SIG-M5 treated with dmso at 0.1 percent for 504 hours (cell line): ENCODE data around the gene KRTAP4-8.
"Not testable (repeated sequence)": the region's sequence is repeated elsewhere in the genome, so short reads cannot be mapped to it uniquely, and the experiment has no call there.

Source experiments
- DNase-seq: peaks from one replicate; lab custom pipeline; 2025; ENCODE audit not compliant: unreplicated experiment; lab: John Stamatoyannopoulos, UW

Gene KRTAP4-8

GRCh38 chr17:41065829-41066624 is 31.9 kb downstream of the KRTAP4-8 start, which contains the start of gene KRTAP2-4:
Gene KRTAP2-4, minus strand, starts transcription at chr17:41065879. Its CDS starts 34 bp downstream, at chr17:41065845.
- DNase-seq: no peak

GRCh38 chr17:41065016-41065689 is 32.8 kb downstream of the KRTAP4-8 start:
- DNase-seq: not testable (repeated sequence)

- DNase-seq: no peak
Measured at GRCh38 chr17:41064301-41064700, 33.6 kb downstream of the KRTAP4-8 start.

DNA sequence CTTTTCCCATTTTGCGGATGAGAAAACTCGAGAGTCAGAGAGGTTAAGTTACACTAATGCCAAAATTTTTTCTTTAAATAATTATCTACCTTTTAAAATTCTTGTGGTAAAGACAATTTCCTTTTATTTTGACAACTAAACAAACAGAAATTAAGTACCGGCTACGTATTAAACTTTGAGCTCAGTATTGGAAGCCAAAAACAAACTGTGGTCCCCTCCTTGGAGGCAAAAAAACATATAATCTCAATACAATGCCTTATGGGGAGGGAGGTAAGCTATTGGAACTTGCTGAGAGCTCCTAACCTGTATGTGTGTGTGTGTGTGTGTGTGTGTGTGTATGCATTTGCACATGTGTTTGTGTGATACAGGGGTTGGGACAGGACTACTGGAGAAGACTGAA is 34.5 kb downstream of the KRTAP4-8 start:
- DNase-seq: no peak

DNA sequence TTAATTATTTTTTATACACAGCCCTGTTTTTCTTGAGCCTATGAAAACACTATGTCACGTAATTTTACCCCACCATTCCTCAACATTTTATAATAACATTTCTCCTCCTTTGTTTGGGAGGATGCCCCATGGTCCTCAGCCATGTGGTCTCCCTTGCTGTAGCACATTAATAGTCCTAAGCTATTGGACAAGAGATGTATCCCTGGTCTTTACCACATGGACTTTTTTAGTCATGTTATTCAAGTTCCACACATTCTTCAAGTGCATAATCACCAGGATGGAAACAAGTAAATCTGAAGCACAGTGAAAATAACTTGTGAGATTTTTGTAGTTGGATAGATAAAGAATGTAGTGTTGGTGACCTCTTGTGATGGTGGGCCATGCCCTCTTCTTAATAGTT is 36.0 kb downstream of the KRTAP4-8 start:
- DNase-seq: no peak

DNA sequence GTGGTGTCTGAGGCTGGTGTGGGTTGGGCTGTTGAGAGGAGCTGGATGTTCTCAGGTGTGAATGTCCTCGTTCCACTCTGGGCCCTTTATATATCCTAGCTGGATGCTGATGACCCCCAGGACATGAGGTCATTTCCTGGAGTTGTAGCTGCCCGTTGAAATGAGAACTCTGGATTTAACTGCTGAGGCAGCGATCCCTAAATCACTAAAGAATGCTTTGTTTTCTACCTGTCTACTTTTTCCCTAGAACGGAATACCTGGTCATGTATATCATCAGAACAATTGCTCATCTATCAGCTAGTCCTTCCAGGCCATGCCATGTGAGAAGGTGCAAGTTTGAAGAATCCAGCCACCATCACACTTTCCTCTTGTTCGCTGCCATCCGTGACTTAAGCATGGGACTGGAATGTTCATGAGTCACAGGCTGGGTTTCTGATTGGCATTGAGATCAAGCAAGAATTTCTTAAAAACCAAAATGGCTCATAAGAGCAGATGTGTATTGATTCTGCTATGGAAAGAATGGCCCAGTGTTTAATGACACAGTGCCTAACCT is 37.8 kb downstream of the KRTAP4-8 start, which contains the start of gene KRTAP2-3:
KRTAP2-3 (minus strand) TSS at position 63 of the 553 bp plus-strand sequence. CDS start 64 bp downstream, outside the sequence.
- no peak for DNase-seq

DNA sequence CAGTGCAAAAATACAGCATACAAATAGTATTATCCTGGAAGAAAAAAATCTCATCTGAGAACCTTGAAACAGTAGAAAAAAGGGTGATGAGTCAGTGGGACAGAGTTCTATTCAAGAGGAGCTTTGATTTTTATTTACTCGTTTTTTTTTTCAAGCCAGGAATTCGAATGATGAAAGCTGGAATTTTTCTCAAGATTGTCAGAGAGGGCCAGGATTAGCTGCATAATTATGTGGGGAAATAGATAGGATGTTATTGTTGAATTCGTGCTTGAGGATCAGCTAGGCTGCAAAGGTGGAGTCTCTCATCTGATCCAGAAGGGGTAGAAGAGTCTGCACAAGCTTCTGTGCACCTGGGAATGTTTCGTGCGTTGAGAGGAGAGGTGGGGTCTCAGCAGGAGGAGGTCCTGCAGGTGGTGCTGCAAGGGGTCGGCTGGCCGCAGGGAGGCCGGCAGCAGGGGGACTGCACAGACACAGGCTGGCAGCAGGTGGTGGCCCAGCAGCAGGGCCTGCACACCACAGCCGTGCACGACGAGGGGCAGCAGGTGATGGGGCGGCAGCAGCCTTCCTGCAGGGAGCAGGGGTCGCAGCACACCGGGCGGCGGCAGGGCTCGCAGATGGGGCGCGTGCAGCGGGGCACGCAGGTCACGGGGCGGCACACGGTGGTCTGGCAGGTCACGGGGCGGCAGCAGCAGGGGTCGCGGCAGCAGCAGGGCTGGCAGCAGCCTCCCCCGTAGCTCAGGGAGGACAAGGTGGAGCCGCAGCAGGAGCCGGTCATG is 38.5 kb downstream of the KRTAP4-8 start:
- not testable (repeated sequence) for DNase-seq

- DNase-seq: no peak
Measured at GRCh38 chr17:41058741-41059140, 39.2 kb downstream of the KRTAP4-8 start.

GRCh38 chr17:41057547-41057946 is 40.4 kb downstream of the KRTAP4-8 start:
- DNase-seq: no peak

DNA sequence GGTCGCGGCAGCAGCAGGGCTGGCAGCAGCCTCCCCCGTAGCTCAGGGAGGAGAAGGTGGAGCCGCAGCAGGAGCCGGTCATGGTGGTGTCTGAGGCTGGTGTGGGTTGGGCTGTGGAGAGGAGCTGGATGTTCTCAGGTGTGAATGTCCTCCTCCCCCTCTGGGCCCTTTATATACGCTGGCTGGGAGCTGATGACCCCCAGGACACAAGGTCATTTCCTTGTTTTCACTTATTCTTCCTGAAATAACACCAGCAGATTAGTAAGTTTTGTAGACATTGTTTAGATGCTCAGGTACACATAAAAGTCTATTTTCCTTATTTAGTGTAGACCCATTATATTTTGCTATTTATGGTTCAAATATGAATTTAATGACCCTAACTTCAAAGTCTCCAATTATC is 42.8 kb downstream of the KRTAP4-8 start, which contains the start of gene KRTAP2-2:
KRTAP2-2 (minus strand) TSS at position 101 of the 400 bp plus-strand sequence; CDS start at position 82, 19 bp downstream.
- not testable (repeated sequence) for DNase-seq

- not testable (repeated sequence) for DNase-seq
Measured at GRCh38 chr17:41054556-41054955, 43.4 kb downstream of the KRTAP4-8 start.

DNA sequence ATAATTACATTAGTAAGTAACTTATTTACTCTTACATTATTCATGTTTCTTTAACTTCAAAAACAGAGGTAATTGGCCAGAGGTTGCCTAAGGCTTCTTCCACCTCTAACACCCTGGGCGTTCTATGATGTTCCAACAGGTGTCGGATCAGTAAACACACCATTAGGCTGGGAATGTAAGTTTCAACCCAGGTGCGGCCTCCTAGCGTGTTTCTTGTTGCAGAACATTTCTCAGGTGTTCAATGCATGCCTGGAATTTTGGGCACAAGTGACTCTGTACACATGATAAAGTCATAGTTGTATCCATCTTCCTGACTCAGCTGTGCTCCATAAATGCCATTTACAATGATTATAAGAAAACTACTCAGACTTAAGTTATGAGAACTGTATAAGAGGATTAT is 43.9 kb downstream of the KRTAP4-8 start:
- DNase-seq: no peak

DNA sequence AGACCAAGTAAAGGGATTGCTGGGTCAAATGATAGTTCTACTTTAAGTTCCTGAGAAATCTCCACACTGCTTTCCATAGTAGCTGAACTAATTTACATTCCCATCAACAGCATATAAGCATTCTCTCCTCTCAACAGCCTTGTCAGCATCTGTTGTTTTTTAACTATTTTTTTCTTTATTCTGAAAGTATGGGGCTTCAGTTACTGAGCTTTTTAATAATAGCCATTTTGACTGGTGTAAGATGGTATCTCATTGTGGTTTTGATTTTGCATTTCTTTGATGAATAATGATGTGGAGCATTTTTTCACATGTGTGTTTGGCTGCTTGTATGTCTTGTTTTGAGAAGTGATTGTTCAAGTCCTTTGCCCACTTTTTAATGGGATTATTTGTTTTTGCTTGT is 45.4 kb downstream of the KRTAP4-8 start:
- no peak for DNase-seq

DNA sequence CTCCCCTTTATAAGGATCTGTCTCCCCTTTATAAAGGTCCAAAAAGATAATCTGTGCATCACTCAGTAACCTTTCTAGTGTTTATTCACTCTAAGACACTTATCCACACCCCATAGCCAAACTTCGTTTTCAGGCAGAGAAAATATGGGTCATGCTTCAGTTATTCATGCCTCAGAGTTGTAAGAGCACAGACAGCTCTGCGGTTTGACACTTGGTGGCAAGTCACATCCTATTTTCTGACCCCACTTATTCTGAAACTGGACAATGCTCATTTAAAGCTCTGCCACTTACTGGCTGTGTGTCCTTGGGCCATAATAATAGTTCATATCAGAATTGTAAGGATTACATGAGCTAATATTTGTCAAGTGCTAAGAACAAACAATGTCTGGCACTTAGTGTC is 48.8 kb downstream of the KRTAP4-8 start:
- DNase-seq: no peak

DNA sequence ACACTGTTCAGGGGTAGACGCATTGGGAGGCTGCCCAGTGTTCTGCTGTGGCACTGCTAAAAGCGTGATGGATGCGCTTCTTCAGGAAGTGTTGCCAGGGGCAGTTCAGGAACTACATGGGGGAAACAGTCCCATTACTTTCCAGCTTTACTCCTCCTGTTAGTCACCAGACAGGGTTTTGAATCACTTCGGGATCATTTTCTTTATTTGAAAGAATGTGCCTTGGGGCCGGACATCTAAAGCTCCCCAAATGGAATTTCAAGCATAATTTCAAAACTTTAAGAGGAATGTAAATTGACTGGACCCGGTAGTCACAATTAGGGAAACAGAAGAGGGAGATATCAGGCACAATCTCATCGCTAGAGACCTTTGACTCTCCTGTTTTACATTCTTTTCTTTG is 49.5 kb downstream of the KRTAP4-8 start:
- no peak for DNase-seq
